Endothelial cell of umbilical vein (primary cell): ENCODE data around the gene CFAP100. TPM values are rescaled to one million over a fixed set of nuclear protein-coding genes. Genes with fewer than 3 reads are reported as not detected.

Experiments used
- BruUV-seq: library from RNA; stranded (reverse); fragments of 400-500 nt; replicated peaks from 2 replicates; lab custom pipeline; 2021; lab: Mats Ljungman, UMichigan
- CTCF ChIA-PET: fragments of 300-600, 350-600 bp; sonication (Branson Sonifier 250); formaldehyde crosslinking; loops from one replicate; lab custom pipeline; 2021; ENCODE audit warnings: antibody characterized with exemption, inconsistent platforms; lab: Charles Lee
- POLR2A ChIA-PET: fragments of 300-600, 350-600 bp; sonication (Branson Sonifier 250); formaldehyde crosslinking; loops from one replicate; lab custom pipeline; 2021; ENCODE audit warnings: antibody characterized with exemption, inconsistent platforms; lab: Charles Lee
- DNase-seq: peaks from one replicate; pipeline ENCODE4 v3.0.0-alpha.2; 2011; ENCODE audit warnings: low read depth, low spot score
- FAIRE-seq: peaks from 2 replicates; lab custom pipeline; 2011; peaks lifted over from hg19 to GRCh38; lab: Jason Lieb, UNC
- H2AFZ ChIP-seq: 2 replicates; pipeline ENCODE4 v1.6.0; 2012; ENCODE audit warnings: low read depth, low read length, control low read depth, inconsistent platforms
- H3K27ac ChIP-seq: 2 replicates; pipeline ENCODE4 v1.5.1; 2011; ENCODE audit warnings: low read depth, mild to moderate bottlenecking, control low read depth, low read length, moderate library complexity; ENCODE audit not compliant: insufficient read depth
- H3K27me3 ChIP-seq, 2 experiments: 2 replicates each; pipeline versions ENCODE4 v1.6.0 to v1.6.1; 2011; ENCODE audit warnings: low read length in 2 of 2, mixed read lengths in 1 of 2; ENCODE audit not compliant: control insufficient read depth in 2 of 2, insufficient read depth in 2 of 2
- H3K36me3 ChIP-seq, 2 experiments: 2 replicates in 1 of 2; 3 replicates in 1 of 2; pipeline ENCODE4 v1.5.1; 2011; ENCODE audit warnings: low read length in 2 of 2, mild to moderate bottlenecking in 1 of 2, moderate library complexity in 1 of 2; ENCODE audit not compliant: control insufficient read depth in 2 of 2, insufficient read depth in 2 of 2; ENCODE audit errors: extremely low read depth in 1 of 2
- H3K4me1 ChIP-seq: 3 replicates; pipeline ENCODE4 v1.5.1; 2011; ENCODE audit warnings: mild to moderate bottlenecking, low read length; ENCODE audit not compliant: control insufficient read depth, insufficient read depth; ENCODE audit errors: extremely low read depth
- H3K4me2 ChIP-seq: 2 replicates; pipeline ENCODE4 v1.6.1; 2011; ENCODE audit warnings: low read length, control low read depth, mixed read lengths; ENCODE audit not compliant: insufficient read depth
- H3K4me3 ChIP-seq, 3 experiments: fragments of 200-600 bp in 1 of 3; sonication (generic), shearing (Covaris generic) in 1 of 3; replicated peaks in 1 of 3; 2 replicates each; pipeline ENCODE4 v1.5.1; 2011 to 2016; ENCODE audit warnings: control low read depth in 3 of 3, low read length in 3 of 3, mild to moderate bottlenecking in 2 of 3, inconsistent platforms in 1 of 3, low read depth in 1 of 3, moderate library complexity in 1 of 3; ENCODE audit not compliant: insufficient read depth in 1 of 3
- H3K79me2 ChIP-seq: 2 replicates; pipeline ENCODE4 v1.6.0; 2012; ENCODE audit warnings: low read length, inconsistent platforms; ENCODE audit not compliant: control insufficient read depth, insufficient read depth
- H3K9ac ChIP-seq: replicated peaks from 2 replicates; pipeline ENCODE3; 2011; ENCODE audit warnings: low read length, control low read depth; ENCODE audit not compliant: insufficient read depth; ENCODE audit errors: extremely low read depth
- H3K9me1 ChIP-seq: replicated peaks from 3 replicates; pipeline ENCODE4 v1.6.0; 2011; ENCODE audit warnings: mild to moderate bottlenecking, low read length; ENCODE audit not compliant: control insufficient read depth, insufficient read depth; ENCODE audit errors: extremely low read depth
- H3K9me3 ChIP-seq: replicated peaks from 2 replicates; pipeline ENCODE4 v1.5.1; 2012; ENCODE audit warnings: low read length, inconsistent platforms; ENCODE audit not compliant: control insufficient read depth, insufficient read depth
- H4K20me1 ChIP-seq: replicated peaks from 2 replicates; pipeline ENCODE3; 2011; ENCODE audit warnings: mild to moderate bottlenecking, low read length; ENCODE audit not compliant: control insufficient read depth, insufficient read depth; ENCODE audit errors: extremely low read depth
- EZH2 ChIP-seq: IDR thresholded peaks from 2 replicates; pipeline ENCODE4 v1.6.1; 2012; ENCODE audit warnings: borderline replicate concordance, low read depth, mild to moderate bottlenecking, moderate library complexity, low read length, inconsistent platforms; ENCODE audit not compliant: severe bottlenecking
- JUN ChIP-seq: IDR thresholded peaks from 2 replicates; pipeline ENCODE4 v1.6.1; 2011; ENCODE audit warnings: borderline replicate concordance, low read depth; ENCODE audit not compliant: insufficient read length, insufficient read depth
- MYC ChIP-seq: IDR thresholded peaks from one replicate; pipeline ENCODE4 v1.6.1; 2011; ENCODE audit warnings: mild to moderate bottlenecking, low read depth, low read length
- dilution Hi-C: fragments of 300-500 bp; cut with MboI; formaldehyde crosslinking; loops from one replicate; pipeline ENCODE4 v1.15.0; 2019; ENCODE audit warnings: low sequenced_read_pairs; ENCODE audit not compliant: extremely low pct_ligation_motif_present
- intact Hi-C: fragments of 100-400 bp; cut with micrococcal nuclease; formaldehyde crosslinking; loops from one replicate; pipeline ENCODE4 v1.10.0; 2022
- polyA plus RNA-seq, 4 experiments: library from polyadenylated mRNA; depleted of rRNA in 3 of 4; stranded (reverse) in 3 of 4; unstranded in 1 of 4; fragments of >200 nt; gene quantifications; 2 replicates each; pipeline versions ENCODE4 v1.2.1 to v1.2.3, GENCODE V29; 2011 to 2012; ENCODE audit warnings: missing spikeins in 1 of 4
- total RNA-seq: library from RNA; stranded (reverse); gene quantifications from 2 replicates; pipeline ENCODE4 v1.2.3, GENCODE V29; 2021
- TF ChIP-seq, protein P1 (sequence below), 2 donors: IDR thresholded peaks; 1 replicate in 1 of 2; 2 replicates in 1 of 2; pipeline ENCODE4 v1.5.1; 2011; ENCODE audit warnings: low read length in 2 of 2, mild to moderate bottlenecking in 2 of 2, moderate library complexity in 2 of 2, control low read depth in 1 of 2, inconsistent platforms in 1 of 2, low read depth in 1 of 2; ENCODE audit not compliant: insufficient read depth in 1 of 2; ENCODE audit errors: extremely low read depth in 1 of 2
- TF ChIP-seq, protein P2 (sequence below): IDR thresholded peaks from 2 replicates; pipeline ENCODE4 v1.6.1; 2011; ENCODE audit not compliant: insufficient read depth, insufficient read length

Gene CFAP100
- total and polyA plus RNA-seq, 2 donors (not counting 3 experiments of a cell fraction or from before 2014, with no cell fraction given): not detected

DNA sequence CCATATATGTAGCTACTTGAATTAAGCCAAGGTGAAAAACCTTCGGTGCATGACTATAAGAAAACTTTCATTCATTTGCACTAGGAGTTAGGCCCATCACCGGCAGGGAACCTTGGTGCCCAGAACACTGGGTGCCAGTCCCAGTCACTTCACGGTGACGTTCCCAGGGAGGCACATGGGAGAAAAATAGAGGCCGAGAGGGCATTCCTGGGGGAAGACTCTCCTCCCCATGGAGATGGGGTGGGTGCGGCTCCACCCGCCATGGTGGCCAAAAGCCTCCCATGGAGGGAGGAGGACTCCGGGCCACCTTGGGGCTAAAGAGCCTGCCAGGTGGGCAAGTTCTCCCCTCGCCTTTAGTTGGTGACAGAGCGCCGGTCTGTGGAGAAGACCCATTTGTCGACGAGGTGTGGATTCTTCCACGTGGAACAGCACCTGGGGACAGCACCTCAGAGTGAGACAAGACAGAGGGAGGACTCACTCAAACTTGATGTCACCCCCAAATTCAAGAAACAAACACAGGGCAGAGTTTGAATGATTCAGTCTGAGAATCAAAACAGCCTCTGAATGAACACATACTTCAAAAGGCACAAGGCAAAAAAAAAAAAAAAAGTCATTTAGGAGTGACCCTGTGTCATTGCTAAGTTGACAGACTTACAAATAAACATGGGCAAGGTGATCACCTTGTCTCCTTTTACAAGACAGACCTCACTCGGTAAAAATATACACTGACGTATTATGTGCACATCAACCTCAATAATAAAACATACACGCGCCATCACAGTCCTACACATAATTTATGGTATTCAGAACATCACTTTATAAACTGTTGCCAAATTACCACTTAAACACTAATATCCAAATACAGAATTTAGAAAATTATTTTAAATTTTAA lies 42.4 kb downstream of the CFAP100 start:
- TF ChIP-seq MYC: no peak
- no peak for TF ChIP-seq JUN
- Histone ChIP-seq H3K4me3 (no peak overlapping the region), H2AFZ (no peak overlapping the region), H3K9me1 (no peaks in the 10 kb centered on the region), H4K20me1 (no peaks in the 10 kb centered on the region), H3K4me2 (no peak overlapping the region), H3K36me3 (peaks cover 0 to 5% of the 10 kb centered on the region in 2 experiments), H3K9ac (no peak overlapping the region), H3K4me1 (no peaks in the 10 kb centered on the region), H3K27me3 (no peaks in the 10 kb centered on the region), H3K9me3 (no peaks in the 10 kb centered on the region), H3K79me2 (no peaks in the 10 kb centered on the region), H3K27ac (no peak overlapping the region)
- ChIA-PET CTCF (no interaction called here), POLR2A (no interaction called here)
- no peak for FAIRE-seq
- DNase-seq: no peak
- BruUV-seq: no TSS peak
- intact Hi-C loops (no loop called here), dilution Hi-C loops (no loop called here)

DNA sequence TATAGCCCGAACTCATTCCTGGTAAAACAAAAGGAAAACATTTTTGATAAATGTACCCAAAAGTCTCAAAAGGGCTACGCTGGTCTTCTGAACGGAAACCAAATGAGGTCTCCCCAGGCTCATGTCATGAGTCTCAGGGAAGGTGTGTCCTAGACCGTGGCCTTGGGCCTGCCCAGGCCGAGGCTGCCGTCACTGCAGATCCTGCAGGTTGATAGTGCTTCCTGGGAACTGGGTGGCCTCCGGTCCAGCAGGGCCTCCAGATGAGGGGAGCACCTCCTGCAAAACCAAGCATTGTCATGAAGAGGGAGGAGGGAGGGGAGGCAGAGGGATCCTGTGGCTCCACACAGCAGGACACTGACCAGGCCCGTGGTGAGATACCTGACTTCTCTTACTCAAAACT lies 43.5 kb downstream of the CFAP100 start:
- Histone ChIP-seq H3K27me3 (no peaks in the 10 kb centered on the region), H3K27ac (no peak overlapping the region), H3K9ac (no peak overlapping the region), H3K4me1 (no peaks in the 10 kb centered on the region), H3K36me3 (peaks cover 0 to 5% of the 10 kb centered on the region in 2 experiments), H3K9me3 (no peaks in the 10 kb centered on the region), H3K9me1 (no peaks in the 10 kb centered on the region), H3K4me3 (no peak overlapping the region), H4K20me1 (no peaks in the 10 kb centered on the region), H2AFZ (no peak overlapping the region), H3K79me2 (no peaks in the 10 kb centered on the region), H3K4me2 (no peak overlapping the region)
- BruUV-seq: no TSS peak
- DNase-seq (no peak), FAIRE-seq (no peak)
- ChIA-PET CTCF (no interaction called here), POLR2A (no interaction called here)
- TF ChIP-seq JUN (no peak), EZH2 (no peak)
- TF ChIP-seq, protein P1, sequence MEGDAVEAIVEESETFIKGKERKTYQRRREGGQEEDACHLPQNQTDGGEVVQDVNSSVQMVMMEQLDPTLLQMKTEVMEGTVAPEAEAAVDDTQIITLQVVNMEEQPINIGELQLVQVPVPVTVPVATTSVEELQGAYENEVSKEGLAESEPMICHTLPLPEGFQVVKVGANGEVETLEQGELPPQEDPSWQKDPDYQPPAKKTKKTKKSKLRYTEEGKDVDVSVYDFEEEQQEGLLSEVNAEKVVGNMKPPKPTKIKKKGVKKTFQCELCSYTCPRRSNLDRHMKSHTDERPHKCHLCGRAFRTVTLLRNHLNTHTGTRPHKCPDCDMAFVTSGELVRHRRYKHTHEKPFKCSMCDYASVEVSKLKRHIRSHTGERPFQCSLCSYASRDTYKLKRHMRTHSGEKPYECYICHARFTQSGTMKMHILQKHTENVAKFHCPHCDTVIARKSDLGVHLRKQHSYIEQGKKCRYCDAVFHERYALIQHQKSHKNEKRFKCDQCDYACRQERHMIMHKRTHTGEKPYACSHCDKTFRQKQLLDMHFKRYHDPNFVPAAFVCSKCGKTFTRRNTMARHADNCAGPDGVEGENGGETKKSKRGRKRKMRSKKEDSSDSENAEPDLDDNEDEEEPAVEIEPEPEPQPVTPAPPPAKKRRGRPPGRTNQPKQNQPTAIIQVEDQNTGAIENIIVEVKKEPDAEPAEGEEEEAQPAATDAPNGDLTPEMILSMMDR (IDR thresholded peaks at IDR 0.05; ENCODE audit: extremely low read depth in 1 of 2, insufficient read depth in 1 of 2, low read depth in 1 of 2, low read length in 2 of 2): no peak
- TF ChIP-seq, protein P2, sequence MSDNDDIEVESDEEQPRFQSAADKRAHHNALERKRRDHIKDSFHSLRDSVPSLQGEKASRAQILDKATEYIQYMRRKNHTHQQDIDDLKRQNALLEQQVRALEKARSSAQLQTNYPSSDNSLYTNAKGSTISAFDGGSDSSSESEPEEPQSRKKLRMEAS: no peak
- dilution Hi-C loops: no loop called here
- intact Hi-C loops: no loop called here
